ENCODE data around the gene SORCS2. TPM values are rescaled to one million over a fixed set of nuclear protein-coding genes. Genes with fewer than 3 reads are reported as not detected.

SORCS2 gene
- polyA plus RNA-seq, 4 donors: 6.7 to 9.8 (median 8.7) TPM

DNA sequence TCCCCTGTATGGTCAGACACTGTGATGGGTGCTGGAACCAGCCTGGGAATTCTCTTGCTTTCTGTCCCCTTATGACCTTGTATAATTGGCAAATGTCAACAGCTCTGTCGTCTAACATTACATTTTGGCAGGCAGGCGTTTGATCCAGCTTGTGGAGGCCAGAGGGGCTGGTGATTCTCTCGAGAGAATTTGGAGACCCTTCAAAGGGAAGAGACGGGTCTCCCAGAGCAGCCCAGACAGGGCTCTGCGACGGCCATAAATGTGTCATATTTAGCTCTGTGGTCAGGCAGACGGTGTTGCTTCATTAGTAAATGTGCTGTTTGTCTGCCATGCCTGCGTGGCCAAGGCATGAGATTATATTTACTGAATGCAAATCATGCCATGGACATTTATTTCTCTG, 68.7 kb downstream of the SORCS2 start:
- DNase-seq (ENCODE audit: low read depth in 4 of 4, low spot score in 3 of 4): peak in 1 of 4 donors; percentile 18

DNA sequence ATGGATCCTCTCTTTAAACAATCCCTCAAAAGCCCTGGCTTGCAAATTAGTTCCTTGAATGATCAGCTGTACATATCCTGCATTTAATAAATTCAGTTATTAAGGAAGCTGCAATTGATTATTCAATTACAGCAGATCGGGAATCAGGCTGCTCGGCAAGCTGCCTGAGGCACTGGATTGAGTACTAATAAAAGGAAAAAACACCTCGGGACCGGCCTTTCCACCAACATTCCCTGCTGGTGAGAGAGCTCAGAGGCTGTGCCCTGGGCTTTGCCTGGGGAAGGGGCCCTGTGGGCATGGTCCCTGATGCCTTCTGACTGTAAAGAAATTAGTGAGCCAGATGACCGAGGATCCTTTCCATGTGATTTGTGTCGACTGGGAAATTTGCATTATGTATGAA, 69.2 kb downstream of the SORCS2 start:
- DNase-seq (ENCODE audit: low read depth in 4 of 4, low spot score in 3 of 4): no peak

DNA sequence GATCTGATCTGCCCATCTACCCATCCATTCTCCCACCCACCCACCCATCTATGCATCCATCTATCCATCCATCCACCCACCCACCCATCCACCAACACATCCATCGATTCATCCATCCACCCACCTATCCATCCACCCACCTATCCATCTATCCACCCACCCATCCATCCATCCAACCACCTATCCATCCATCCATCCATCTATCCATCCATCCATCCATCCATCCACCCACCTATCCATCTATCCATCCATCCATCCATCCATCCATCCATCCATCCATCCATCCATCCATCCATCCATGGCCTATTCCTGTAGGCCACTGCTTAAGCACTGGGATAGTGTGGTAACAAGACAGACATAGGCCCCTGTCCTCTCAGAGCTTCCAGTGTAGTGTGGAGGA, 69.8 kb downstream of the SORCS2 start:
- no peak for DNase-seq (ENCODE audit: low read depth in 4 of 4, low spot score in 3 of 4)

DNA sequence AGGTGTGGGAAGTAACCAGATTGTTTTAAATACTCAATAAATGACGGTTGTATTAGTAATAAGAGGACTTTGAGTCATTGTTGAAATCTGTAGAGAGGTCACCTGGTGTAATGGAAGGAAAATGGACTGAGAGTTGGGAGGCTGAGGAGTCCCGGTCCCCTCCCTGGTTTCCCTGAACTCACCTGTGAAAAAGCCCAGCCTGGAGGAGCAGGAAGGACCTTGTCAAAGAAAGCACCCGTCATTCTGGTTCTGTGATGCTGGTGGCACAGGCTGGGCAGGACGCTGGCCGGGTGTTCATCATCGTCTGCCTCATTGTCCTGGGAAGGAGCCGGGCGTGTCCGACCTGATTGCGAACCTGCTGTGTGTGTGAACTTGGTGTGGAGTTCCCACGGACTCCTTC, 70.8 kb downstream of the SORCS2 start:
- no peak for DNase-seq (ENCODE audit: low read depth in 4 of 4, low spot score in 3 of 4)

DNA sequence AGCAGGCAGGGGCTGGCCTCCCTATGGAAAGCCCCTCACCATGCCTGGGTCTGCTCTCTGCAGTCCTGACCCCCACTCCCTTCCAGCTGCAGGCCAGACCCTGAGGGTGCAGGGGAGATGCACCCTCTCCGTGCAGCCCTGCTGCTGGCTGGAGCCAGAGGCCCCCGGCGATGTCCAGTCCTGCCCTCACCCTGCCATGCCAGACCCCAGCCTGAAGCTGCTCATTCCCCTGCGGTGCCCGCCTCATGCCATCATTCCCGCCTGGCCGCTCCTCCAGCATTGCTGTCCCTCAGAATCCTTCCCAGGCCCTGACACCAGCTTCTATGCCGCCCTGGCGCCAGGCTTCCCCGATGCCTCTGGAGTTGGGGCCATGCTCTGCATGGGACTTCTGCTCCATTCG, 72.4 kb downstream of the SORCS2 start:
- no peak for DNase-seq (ENCODE audit: low read depth in 4 of 4, low spot score in 3 of 4)

DNA sequence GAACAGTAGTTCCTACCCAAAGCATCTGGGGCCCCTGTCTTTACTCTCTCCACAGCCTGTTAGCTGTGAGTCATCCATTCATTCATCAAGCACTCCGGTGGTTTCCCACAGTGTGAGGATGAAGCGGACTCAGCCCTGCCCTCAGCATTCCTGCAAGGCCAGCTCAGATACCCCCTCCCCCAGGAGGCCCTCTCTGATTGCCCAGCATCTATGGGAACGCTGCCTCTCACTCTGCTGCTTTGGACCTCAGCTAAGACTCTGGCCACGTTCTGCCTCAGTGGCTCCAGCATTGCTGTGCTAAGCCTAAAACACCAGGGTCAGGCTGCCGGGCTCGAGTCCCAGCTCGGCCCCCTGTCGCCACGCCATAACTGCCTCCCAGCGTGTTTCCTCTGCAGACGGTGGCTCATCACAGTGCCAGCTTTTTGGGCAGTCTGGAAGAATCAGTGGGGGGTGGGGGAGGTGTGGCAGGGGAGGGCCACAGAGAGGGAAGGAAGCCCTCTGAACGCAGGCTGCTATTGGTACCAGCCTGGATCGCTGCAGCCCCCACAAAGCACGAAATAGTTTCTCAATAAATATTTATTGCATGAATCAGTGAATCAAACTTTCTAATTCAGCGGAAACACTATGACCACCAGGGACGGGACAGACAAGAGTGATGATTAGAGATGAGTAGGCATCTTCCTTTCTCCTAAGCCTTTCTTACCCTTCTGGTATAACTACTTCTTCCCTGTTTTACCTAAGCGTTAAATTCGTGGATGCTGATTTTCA, 74.4 kb downstream of the SORCS2 start:
- DNase-seq (ENCODE audit: low read depth in 4 of 4, low spot score in 3 of 4): no peak

DNA sequence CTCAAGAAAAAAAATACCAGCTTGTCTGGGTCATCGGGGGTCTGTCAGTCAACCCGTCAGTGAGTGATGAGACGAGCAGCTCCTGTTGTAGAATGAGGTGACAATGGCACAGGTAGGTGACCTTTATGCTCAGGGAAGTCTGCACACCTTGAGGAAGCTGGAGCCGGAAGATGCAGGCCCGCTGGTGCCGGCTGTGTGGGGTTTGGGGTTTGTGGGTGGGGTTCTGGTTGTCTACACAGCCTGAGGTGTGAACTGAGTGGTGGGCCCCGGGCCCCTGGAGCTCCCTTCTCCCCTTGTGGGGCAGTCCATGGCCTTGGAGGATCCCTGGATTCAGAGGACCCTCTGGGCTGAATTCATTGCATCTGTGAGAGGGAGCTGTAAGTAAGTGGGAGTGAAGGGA, 75.5 kb downstream of the SORCS2 start:
- no peak for DNase-seq (ENCODE audit: low read depth in 4 of 4, low spot score in 3 of 4)

DNA sequence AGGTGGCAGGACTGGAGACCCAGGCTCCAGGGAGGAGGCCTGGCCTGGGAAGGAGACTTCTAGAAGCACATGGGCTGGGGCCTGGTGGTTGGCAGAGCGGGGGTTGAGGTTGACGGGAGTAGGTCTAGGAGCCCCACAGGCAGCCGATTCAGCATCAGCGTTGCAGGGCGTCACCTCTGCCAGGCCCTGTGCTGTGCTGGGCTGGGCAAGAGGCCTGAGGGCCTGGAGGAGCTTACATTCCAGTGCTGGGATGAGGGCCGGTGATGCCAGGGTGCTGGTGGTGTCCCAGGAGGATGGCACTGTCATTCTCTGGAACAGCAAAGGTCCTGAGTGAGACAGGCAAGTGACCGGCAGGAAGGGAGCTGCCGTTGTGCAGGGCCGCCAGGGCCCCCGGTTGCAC, 76.6 kb downstream of the SORCS2 start:
- no peak for DNase-seq (ENCODE audit: low read depth in 4 of 4, low spot score in 3 of 4)

DNA sequence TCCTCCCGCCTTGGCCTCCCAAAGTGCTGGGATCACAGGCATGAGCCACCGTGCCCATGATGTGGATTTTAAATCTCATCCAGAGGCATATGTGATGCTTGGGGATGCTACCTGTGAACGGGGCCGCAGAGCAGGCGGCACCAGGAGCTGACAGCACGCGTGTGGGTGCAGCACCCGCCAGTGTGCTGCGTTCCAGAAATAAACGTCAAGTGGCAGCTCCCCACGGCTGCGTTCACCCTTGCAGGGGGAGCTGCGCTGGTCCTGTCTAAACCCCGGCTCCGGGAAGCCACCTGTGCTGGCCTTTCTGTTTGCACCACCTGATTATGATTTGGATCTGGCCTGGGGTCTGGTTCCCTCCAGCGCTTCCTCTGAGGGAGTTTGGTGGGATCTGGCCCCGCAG, 77.8 kb downstream of the SORCS2 start:
- no peak for DNase-seq (ENCODE audit: low read depth in 4 of 4, low spot score in 3 of 4)

DNA sequence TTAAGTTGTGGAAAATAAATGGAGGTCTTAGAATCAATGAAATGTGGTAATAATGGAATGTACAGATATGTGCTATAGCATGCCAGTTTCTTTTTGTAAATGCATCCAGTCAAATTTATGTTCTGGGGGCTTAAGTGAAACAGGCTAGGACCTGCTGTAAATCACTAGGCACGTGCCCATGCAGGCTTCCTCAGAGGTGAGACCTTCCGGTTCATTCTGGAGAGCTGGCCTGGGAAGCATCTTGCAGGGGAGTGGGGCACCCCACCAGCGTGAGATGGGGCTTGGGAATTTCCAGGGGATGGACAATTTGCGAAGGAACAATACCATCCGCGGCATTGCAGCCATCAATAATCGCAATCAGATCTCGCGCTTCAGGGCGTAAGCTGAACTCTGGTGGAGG, 80.1 kb downstream of the SORCS2 start:
- DNase-seq (ENCODE audit: low read depth in 4 of 4, low spot score in 3 of 4): no peak

DNA sequence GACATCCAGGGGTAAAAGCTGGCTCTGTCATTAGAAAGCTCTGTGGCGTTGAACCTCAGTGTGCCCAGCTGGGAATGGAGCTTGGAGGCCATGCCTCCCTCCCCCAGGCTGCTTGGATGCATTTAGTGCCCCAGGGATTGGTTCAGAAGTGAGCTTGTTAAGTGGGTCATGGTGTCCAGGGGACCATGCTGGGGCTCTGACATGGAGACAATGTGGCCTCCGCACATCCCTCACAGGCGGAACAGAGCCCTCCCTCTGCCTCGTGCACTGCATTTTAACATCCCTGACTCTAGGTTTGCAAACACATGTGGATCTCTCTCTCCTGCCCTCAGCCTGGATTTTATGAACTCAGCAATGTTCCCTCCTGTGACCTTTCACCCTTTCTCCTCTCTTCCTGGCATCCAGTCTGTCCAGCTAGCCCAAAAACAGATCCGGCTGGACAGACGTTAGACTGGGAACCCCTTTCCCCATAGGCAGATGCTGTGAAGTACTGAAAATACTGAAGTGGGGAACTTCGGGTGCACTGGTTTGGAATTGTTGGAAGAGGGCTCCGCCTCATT, 81.5 kb downstream of the SORCS2 start:
- DNase-seq (ENCODE audit: low read depth in 4 of 4, low spot score in 3 of 4): no peak

DNA sequence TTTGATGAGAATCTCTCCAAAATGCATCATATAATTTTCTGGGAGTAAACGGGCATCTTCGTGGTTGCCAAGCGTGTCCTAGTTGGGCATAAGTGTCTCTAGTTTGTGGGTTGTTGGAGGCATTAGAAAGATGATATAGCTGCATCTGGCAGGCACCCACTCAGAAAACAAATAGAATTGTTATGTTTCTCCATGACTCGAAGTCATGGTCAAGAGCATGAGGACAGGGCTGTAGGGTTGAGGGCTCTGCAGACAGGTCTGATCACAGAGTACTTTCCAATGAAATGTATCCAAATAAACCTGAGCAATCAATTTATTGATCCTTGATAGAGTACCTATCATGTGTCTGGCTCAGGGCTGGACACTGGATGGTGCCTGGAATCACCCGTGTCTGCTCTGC, 82.7 kb downstream of the SORCS2 start:
- no peak for DNase-seq (ENCODE audit: low read depth in 4 of 4, low spot score in 3 of 4)

DNA sequence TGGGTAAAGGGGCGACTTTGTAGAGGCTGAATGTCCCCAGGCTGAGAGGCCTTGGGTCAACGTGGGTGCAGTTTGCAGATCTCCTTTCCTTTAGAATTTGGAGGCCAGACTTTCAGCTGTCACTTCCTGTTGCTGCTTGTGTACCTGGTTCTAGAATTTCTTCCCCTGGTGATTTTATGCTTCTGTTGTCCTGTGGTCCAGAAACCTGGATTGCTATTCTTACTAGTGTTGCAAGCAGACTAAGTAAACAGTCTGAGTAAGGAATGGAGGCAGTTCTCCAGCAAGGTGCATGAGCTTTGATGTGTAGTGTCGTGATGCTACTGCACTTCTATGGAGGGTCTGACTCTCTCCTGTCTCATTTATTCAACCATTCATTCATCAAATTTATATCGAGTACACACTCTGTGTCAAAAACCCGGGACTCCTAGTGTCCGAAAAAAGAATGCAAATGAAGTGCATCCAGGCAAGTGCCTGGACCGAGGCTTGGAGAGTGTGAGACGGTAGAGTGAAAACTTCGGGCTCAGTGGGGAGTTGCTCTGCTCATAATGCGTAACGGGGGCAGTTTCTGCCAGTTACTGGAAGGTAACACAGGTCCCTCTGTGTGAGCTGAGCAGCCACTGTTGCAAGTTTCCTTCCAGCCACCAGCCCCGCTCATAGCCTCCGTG, 83.3 kb downstream of the SORCS2 start:
- DNase-seq (ENCODE audit: low read depth in 4 of 4, low spot score in 3 of 4): no peak

DNA sequence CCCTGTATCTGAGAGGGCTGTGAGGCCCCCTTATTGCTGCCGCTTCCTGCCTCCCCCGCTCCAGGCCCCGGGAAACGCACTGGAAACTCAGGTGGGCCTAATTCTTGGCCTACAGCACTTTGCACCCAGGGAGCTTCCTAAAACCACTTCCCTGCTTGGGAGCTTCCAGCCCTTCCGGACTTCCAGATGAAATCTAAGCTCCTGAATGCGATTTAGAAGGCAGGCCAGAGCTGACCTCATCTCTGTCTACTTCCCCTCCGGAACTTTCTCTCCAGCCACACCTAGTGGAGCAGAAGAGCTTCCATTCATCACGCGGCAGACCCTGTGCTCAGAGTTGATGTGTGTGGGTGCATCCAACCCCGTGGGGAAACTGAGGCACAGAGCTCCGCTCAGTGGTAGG, 84.2 kb downstream of the SORCS2 start:
- DNase-seq (ENCODE audit: low read depth in 4 of 4, low spot score in 3 of 4): no peak

DNA sequence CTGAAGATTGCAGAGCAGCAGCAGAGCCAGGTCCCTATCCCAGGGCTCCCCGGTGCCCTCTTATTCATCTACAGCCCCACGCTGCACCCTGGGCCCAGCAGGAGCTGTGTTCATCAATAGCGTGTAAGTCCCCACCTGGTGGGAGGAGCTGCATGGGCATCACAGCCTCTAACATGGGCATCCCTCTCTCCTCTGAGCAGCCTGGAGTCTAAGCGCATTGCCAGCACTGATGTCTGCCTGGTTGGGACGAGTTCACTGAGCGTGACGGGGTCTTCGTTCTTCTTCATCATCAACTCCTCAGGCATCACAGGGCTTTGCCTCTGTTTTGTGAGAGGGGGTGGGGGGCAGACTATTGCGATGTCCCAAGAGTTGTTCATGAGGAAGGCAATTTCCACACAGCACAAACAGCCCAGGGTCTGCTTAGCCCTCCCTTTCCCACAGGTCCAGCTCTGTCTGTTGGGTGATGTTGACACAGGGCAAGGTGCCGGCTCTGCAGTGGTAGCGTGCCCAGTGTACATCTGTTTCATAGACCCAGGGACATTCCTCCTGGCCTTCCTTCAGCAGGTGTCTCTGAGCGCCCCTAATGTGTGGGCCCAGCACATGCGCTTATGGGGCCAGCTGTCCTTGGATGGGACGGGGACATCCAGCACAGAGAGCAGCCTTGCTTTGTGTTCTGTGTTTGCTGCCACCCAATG, 85.9 kb downstream of the SORCS2 start:
- no peak for DNase-seq (ENCODE audit: low read depth in 4 of 4, low spot score in 3 of 4)

DNA sequence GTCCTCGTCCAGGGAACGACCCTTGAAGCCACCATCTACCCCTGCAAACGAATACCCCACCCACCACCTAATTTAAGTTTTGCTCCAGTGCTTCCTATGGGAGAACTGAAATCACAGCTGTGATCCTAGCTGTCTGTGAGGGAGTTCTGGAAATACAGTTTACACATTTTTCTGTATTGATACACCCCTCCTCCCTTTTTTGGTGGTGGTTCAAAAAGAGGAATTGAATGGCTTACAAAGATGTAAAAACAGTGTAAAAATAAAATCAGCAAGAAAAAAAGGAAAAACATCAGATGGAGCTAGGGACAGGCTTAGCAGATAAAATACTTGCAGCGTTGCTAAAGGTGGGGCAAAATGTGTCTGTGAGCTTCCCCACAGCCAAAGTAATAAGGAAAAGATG, 86.6 kb downstream of the SORCS2 start:
- DNase-seq (ENCODE audit: low read depth in 4 of 4, low spot score in 3 of 4): no peak

DNA sequence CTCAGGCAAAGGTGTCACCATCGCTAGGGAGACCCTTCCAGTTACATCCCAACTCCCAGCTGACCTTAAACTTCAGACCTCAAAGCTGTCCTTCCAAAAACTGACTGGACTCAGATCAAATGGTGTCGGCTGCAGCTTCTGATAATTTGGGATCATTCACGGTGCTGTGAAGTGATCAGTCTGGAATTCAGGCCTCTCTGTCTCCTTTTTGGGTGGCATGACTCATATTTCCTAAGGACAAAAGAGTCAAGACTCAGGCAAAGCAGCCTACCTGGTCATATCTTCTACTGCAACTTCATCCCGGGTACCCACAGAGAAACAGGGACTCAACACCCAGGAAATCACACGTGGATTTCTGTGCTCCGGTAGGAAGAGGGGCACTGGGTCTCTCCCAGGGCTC, 87.6 kb downstream of the SORCS2 start:
- no peak for DNase-seq (ENCODE audit: low read depth in 4 of 4, low spot score in 3 of 4)

DNA sequence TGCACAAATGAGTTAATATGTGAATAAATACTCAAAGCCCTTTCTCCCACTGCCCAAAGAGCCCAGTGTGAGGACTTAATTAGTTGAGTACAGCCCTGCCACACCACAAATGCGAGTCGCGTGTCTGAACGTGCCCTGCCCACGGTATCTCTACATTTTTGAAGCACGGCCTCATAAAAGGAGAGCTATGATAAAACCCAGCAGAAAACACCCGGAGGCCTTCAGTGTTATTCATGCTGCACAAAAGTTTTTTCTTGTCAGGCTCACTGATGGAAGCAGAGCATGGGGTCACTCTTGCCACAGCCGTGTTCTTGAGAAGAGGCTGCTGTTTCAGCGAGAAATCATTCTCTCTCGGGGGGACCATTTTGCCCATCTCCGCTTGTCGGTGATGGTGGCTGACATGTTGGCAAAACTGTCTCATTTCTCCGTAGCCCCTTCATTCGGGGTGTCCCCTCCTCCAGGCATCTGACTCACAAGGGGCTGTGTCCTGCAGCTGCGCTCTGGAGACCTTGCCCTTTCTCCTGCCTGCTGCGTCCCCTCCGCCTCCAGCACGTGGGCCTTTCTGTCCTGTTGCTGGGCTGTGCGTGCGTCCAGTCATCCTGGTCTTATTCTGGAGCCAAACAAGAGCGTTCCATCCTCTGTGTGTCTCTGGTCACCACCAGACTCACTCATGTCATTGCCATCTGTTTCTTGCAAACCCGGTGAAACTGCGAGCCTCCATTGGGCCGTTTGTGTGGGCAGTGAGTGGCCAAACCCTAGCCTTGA, 88.8 kb downstream of the SORCS2 start:
- DNase-seq (ENCODE audit: low read depth in 4 of 4, low spot score in 3 of 4): no peak

DNA sequence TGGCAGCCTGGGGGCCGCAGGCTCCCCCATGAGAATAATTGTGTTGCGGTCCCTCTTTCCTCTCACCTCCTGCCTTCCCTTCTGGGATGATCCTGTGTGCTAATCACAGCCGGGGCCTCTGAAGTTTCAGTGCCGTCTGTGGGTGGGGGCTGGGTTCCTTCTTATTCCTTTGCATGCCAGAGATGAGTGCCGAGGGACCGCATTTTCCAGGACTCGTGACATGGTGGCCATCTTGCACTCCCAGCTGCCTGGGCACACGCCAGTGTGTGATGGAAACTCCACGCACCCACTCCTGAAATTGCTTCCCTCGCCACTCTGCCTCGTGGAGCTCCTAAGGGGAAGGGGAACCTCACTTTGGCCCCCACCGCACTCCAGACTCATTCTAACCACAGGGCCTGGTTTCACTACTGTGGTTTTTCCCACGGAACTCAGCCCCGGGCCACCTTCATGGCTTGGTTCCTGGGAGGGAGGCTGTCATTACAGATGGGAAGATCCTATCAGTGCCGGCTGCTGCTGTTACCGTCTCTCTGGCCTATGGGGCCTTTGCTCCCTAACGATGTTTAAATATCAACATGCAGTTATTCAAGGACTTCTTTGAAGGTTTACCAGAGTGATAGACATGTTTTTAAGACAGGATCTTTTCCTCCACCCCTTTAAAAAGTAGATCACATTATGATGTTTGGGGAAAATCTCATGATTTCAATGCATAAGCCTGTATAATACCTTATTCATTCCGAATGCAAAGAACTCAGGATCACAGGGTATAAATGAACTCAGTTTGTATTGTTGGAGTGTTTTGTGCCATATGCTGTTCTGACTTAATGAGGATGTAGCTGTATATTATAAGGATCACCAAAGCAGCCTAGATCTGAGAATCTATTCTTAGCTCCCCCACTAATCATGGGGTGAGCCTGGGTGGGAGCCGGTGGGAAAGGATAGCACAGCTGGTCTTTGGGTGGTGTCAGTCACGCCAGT, 89.6 kb downstream of the SORCS2 start:
- DNase-seq (ENCODE audit: low read depth in 4 of 4, low spot score in 3 of 4): no peak
